ENCODE measurements around the gene MDM4.
"Not testable (repeated sequence)": the region's sequence is repeated elsewhere in the genome, so short reads cannot be mapped to it uniquely, and the experiment has no call there.

MDM4 gene

DNA sequence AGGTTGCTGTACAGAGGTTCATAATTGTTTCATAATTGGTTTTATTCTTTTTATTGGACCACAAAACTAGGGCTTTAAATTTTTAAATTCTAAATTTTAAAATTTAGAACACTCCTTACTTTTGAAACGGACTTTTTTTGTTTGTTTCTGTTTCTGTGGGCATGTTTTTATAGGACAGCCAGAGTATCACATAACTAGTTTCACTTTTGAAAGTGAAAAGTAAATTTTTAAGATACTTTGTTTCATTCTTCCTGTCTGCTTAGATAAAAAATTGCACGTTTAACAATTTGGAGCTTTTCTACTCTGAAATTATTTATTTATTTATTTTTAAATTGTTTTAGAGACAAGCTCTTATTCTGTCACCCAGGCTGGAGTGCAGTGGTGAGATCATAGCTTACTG, 29.7 kb downstream of the MDM4 start:
- H3K4me1 ChIP-seq (ENCODE audit: control insufficient read depth, insufficient read depth, low read length, poor library complexity, severe bottlenecking) = no peaks in the 10 kb centered on the region
- no peak overlapping the region for H3K4me3 ChIP-seq (ENCODE audit: extremely low read depth, insufficient read depth, low read length, poor library complexity, severe bottlenecking)
- peaks cover 96% of the 10 kb centered on the region for H3K36me3 ChIP-seq (ENCODE audit: control insufficient read depth, insufficient read depth, low read length)
- H3K9me3 ChIP-seq (ENCODE audit: control insufficient read depth, low read length) = no peaks in the 10 kb centered on the region
- no peak overlapping the region for H3K27ac ChIP-seq (ENCODE audit: low read depth, low read length, severe bottlenecking)
- no CpG with 5 or more reads among the region's 2 CpGs for WGBS, 2 experiments (ENCODE audit: insufficient coverage in 2 of 2)

DNA sequence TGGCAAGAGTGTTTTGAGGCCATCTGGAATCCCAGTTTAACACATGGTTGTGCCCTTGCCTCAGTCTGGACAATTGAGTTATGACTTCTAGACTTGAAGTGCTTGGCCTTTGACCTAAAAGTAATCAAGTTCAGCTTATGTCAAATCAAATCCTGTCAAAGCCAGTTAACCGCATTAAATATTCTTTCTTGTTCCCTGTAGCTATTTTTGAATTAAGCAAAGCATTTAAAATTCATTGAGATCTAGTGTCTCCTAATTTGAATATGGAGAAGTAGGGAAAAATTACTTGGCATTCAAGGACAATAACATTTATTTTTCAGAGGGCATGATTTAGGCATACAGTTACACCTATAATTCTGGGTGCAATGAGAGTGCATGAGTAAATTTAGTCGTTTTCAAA, 32.1 kb downstream of the MDM4 start:
- WGBS, 2 experiments (ENCODE audit: insufficient coverage in 2 of 2) = 100% methylated on average over 1 of the region's 2 CpGs; no CpG with 5 or more reads in 1 of the 2 experiments
- no peaks in the 10 kb centered on the region for H3K4me1 ChIP-seq (ENCODE audit: control insufficient read depth, insufficient read depth, low read length, poor library complexity, severe bottlenecking)

DNA sequence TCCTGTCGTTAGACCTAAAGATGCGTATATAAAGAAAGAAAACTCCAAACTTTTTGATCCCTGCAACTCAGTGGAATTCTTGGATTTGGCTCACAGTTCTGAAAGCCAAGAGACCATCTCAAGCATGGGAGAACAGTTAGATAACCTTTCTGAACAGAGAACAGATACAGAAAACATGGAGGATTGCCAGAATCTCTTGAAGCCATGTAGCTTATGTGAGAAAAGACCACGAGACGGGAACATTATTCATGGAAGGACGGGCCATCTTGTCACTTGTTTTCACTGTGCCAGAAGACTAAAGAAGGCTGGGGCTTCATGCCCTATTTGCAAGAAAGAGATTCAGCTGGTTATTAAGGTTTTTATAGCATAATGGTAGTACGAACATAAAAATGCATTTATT, 33.1 kb downstream of the MDM4 start:
- 93 to 94% methylated on average over 5 of the region's 6 CpGs for WGBS, 2 experiments (ENCODE audit: insufficient coverage in 2 of 2)
- H3K27ac ChIP-seq (ENCODE audit: low read depth, low read length, severe bottlenecking) = no peak overlapping the region
- H3K4me3 ChIP-seq (ENCODE audit: extremely low read depth, insufficient read depth, low read length, poor library complexity, severe bottlenecking) = no peak overlapping the region
- H3K4me1 ChIP-seq (ENCODE audit: control insufficient read depth, insufficient read depth, low read length, poor library complexity, severe bottlenecking) = peaks cover 3% of the 10 kb centered on the region
- H3K36me3 ChIP-seq (ENCODE audit: control insufficient read depth, insufficient read depth, low read length) = peaks cover 91% of the 10 kb centered on the region
- no peaks in the 10 kb centered on the region for H3K9me3 ChIP-seq (ENCODE audit: control insufficient read depth, low read length)

More for the DNA sequence above, 32.1 kb downstream of the MDM4 start:
- Histone ChIP-seq H3K27ac (ENCODE audit: low read depth, low read length, severe bottlenecking) (no peak overlapping the region), H3K9me3 (ENCODE audit: control insufficient read depth, low read length) (no peaks in the 10 kb centered on the region), H3K4me3 (ENCODE audit: extremely low read depth, insufficient read depth, low read length, poor library complexity, severe bottlenecking) (no peak overlapping the region), H3K36me3 (ENCODE audit: control insufficient read depth, insufficient read depth, low read length) (peaks cover 95% of the 10 kb centered on the region)

DNA sequence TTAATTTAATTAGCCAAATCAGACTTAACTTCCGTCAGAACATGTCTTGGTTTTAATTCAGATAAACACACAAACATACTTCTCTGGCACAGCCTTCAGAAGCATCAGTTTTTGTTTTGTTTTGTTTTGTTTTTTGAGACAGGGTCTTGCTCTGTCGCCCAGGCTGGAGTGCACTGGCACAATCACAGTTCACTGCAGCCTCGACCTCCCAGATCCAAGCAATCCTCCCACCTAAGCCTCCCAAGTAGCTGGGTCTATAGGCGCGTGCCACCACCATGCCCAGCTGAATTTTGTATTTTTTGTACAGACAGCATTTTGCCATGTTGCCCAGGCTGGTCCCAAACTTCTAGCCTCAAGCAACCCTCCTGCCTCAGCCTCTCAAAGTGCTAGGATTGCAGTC, 34.7 kb downstream of the MDM4 start:
- no peaks in the 10 kb centered on the region for H3K9me3 ChIP-seq (ENCODE audit: control insufficient read depth, low read length)
- peaks cover 8% of the 10 kb centered on the region for H3K4me1 ChIP-seq (ENCODE audit: control insufficient read depth, insufficient read depth, low read length, poor library complexity, severe bottlenecking)
- H3K4me3 ChIP-seq (ENCODE audit: extremely low read depth, insufficient read depth, low read length, poor library complexity, severe bottlenecking) = no peak overlapping the region
- H3K27ac ChIP-seq (ENCODE audit: low read depth, low read length, severe bottlenecking) = no peak overlapping the region
- WGBS, 2 experiments (ENCODE audit: insufficient coverage in 2 of 2) = 87 to 97% methylated on average over 3 to 5 of the region's 5 CpGs
- H3K36me3 ChIP-seq (ENCODE audit: control insufficient read depth, insufficient read depth, low read length) = peaks cover 83% of the 10 kb centered on the region

DNA sequence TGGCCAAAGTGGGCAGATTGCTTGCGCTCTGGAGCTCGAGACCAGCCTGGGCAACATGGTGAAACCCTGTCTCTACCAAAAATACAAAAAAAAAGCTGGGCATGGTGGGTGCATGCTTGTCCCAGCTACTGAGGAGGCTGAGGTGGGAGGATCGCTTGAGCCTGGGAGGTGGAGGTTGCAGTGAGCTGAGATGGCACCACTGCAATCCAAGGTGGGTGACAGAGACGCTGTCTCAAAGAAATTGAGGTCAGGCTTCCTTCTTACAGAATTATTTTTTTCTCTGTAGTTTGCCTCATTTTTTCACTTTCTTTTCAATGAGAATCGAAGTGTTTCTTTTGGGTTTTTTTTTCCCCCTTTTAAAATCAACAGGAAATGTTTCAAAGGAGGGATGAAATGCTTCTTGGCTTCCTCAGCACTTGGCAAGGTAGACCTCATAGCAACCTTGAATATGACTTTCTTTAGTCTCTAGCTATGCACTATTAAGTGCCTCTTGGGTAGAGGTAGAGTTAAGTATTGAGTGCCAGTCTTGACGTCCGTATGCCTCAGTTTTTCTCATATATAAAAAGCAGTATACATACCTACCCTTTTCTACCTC, 40.3 kb downstream of the MDM4 start:
- H3K36me3 ChIP-seq (ENCODE audit: control insufficient read depth, insufficient read depth, low read length) = peaks cover 46% of the 10 kb centered on the region
- no peak overlapping the region for H3K4me3 ChIP-seq (ENCODE audit: extremely low read depth, insufficient read depth, low read length, poor library complexity, severe bottlenecking)
- peaks cover 16% of the 10 kb centered on the region for H3K4me1 ChIP-seq (ENCODE audit: control insufficient read depth, insufficient read depth, low read length, poor library complexity, severe bottlenecking)
- 100% methylated on average over 1 to 3 of the region's 7 CpGs for WGBS, 2 experiments (ENCODE audit: insufficient coverage in 2 of 2)
- H3K9me3 ChIP-seq (ENCODE audit: control insufficient read depth, low read length) = no peaks in the 10 kb centered on the region
- H3K27ac ChIP-seq (ENCODE audit: low read depth, low read length, severe bottlenecking) = no peak overlapping the region

DNA sequence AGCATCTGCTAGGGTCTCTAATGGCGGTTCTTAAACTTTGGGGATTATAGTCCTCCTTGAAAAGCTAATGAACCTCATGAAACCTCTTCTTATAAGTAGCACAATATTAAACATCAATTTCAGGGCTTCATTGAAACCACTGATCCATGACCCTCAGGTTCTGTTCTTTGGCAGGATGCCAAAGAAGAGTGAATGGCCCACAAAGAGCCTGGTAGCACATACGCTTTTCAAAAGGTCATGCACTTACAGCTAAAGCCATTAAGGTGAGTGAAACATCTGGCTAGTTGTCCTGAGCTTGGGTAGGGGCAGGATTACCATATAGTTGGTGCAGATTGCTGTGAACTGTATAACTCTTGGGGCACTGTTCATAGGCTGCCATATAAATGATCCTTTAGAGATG, 42.3 kb downstream of the MDM4 start:
- no peak overlapping the region for H3K27ac ChIP-seq (ENCODE audit: low read depth, low read length, severe bottlenecking)
- H3K9me3 ChIP-seq (ENCODE audit: control insufficient read depth, low read length) = no peaks in the 10 kb centered on the region
- 100% methylated on average over 1 of the region's 2 CpGs for WGBS, 2 experiments (ENCODE audit: insufficient coverage in 2 of 2)
- peaks cover 16% of the 10 kb centered on the region for H3K4me1 ChIP-seq (ENCODE audit: control insufficient read depth, insufficient read depth, low read length, poor library complexity, severe bottlenecking)
- H3K4me3 ChIP-seq (ENCODE audit: extremely low read depth, insufficient read depth, low read length, poor library complexity, severe bottlenecking) = no peak overlapping the region
- H3K36me3 ChIP-seq (ENCODE audit: control insufficient read depth, insufficient read depth, low read length) = peaks cover 29% of the 10 kb centered on the region

DNA sequence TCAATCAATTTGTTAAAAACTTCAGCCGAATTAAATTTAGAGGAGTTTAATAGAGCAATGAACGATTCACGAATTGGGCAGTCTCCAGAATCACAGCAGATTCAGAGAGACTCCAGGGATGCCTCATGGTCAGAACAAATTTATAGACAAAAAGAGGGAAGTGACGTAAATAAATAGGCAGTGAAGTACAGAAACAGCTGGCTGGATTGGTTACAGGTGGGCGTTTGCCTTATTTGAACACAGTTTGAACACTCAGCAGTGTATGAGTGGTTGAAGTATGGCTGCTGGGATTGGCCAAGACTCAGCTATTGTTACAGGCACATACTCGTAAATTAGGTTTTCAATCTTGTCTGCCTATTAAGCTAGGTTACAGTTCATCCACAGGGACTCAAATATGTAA, 43.8 kb downstream of the MDM4 start:
- H3K9me3 ChIP-seq (ENCODE audit: control insufficient read depth, low read length); H3K4me3 ChIP-seq (ENCODE audit: extremely low read depth, insufficient read depth, low read length, poor library complexity, severe bottlenecking): not testable (repeated sequence)
- Histone ChIP-seq H3K36me3 (ENCODE audit: control insufficient read depth, insufficient read depth, low read length) (peaks cover 19% of the 10 kb centered on the region), H3K4me1 (ENCODE audit: control insufficient read depth, insufficient read depth, low read length, poor library complexity, severe bottlenecking) (peaks cover 11% of the 10 kb centered on the region), H3K27ac (ENCODE audit: low read depth, low read length, severe bottlenecking) (peak overlapping the region; percentile 19)
- WGBS, 2 experiments (ENCODE audit: insufficient coverage in 2 of 2) = 97 to 100% methylated on average over 4 to 6 of the region's 6 CpGs

DNA sequence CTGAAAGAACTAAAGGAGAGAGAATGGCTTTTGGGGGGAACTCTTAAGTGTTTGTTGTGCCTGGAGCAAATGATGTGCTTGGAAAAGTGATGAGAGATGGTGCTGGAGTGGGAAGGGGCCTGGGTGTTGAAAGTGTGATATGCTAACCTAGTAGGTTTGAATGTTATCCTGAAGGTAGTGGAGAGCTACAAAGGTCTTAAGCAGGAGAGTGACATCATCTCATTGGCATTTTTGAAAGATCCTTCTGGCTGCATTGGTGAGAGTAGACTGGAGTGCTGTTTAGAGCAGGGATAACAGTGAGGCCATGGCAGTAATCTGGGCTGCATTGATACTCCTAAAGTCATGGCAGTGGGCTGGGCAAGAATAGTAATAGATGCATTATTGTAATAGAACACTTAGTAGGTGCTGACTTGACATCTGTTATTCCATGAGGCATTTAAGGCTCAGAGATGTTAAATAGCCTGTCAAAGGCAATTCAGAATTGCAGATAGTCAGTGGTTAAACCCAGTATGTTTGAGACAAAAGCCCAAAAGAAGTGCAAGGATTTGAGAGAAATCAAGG, 44.5 kb downstream of the MDM4 start:
- Histone ChIP-seq H3K27ac (ENCODE audit: low read depth, low read length, severe bottlenecking) (peak overlapping the region; percentile 44), H3K36me3 (ENCODE audit: control insufficient read depth, insufficient read depth, low read length) (peaks cover 19% of the 10 kb centered on the region)

DNA sequence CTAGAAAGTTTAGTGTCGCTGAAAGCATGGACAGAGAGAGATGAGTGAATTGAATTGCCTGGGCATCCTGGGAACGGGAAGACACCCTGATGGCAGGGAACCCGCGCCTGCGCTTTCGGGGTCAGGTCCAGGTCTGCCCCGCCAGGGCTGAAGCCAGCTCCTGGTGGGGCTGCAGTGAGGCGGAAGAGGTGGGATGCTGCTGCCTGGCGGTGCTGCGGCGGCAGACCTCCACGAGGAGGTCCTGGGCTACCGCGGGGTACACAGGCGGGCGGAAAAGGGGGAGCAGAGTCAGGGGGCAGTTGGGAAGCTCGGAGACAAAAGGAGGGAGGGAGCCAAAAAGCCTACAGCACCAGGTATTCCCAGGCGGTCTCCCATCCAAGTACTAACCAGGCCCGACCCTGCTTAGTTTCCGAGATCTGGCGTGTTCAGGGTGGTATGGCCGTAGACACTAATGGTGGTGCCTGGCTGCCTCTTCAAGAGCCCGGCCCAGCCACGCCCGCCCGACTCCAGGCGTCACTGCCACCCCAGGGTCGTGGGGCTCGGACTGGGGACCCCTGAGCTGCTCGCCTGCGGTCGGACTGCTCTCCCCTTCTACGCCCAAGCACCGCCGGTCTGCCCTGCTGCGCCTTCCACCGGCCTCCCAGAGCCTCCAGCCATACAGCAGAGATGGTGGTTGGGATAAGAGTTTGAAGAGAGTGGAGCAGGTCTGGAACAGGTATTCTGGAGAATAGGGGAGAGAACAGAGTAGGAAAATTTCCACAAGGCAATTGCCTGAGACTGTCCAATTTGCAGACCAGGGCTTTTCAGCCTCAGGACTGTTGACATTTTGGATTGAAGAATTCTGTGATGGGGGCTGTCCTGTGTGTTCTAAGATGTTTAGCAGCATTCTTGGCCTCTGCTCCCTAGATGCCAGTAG, 46.1 kb downstream of the MDM4 start:
- H3K4me1 ChIP-seq (ENCODE audit: control insufficient read depth, insufficient read depth, low read length, poor library complexity, severe bottlenecking) = peaks cover 3% of the 10 kb centered on the region
- H3K9me3 ChIP-seq (ENCODE audit: control insufficient read depth, low read length) = no peaks in the 10 kb centered on the region
- peaks cover 12% of the 10 kb centered on the region for H3K36me3 ChIP-seq (ENCODE audit: control insufficient read depth, insufficient read depth, low read length)
- no peak overlapping the region for H3K4me3 ChIP-seq (ENCODE audit: extremely low read depth, insufficient read depth, low read length, poor library complexity, severe bottlenecking)
- 92 to 97% methylated on average over 24 to 34 of the region's 37 CpGs for WGBS, 2 experiments (ENCODE audit: insufficient coverage in 2 of 2)
- H3K27ac ChIP-seq (ENCODE audit: low read depth, low read length, severe bottlenecking) = no peak overlapping the region

More for the DNA sequence above, 44.5 kb downstream of the MDM4 start:
- Histone ChIP-seq H3K9me3 (ENCODE audit: control insufficient read depth, low read length) (no peaks in the 10 kb centered on the region), H3K4me3 (ENCODE audit: extremely low read depth, insufficient read depth, low read length, poor library complexity, severe bottlenecking) (no peak overlapping the region), H3K4me1 (ENCODE audit: control insufficient read depth, insufficient read depth, low read length, poor library complexity, severe bottlenecking) (peaks cover 10% of the 10 kb centered on the region)

DNA sequence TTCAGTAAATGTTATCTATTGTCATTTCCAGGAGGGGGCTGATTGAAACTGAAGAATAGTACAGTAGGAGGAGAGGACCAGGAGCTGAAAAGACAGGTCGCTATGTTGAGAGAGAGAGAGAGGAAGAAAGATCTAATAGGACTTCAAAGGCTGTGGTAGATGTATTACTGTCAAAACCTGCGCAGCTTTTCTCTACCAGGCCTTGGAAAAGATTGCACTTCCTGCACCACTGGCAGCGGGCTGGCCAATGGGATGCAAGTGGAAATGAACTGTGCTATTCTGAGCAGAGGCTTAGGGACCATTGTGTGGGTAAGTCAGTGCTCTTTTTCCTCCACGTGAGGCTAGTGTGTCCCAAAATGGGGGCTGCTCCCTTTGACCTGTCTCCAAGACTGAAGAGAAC, 47.1 kb downstream of the MDM4 start:
- Histone ChIP-seq H3K36me3 (ENCODE audit: control insufficient read depth, insufficient read depth, low read length) (peaks cover 8% of the 10 kb centered on the region), H3K27ac (ENCODE audit: low read depth, low read length, severe bottlenecking) (no peak overlapping the region), H3K9me3 (ENCODE audit: control insufficient read depth, low read length) (no peaks in the 10 kb centered on the region), H3K4me1 (ENCODE audit: control insufficient read depth, insufficient read depth, low read length, poor library complexity, severe bottlenecking) (peaks cover 3% of the 10 kb centered on the region), H3K4me3 (ENCODE audit: extremely low read depth, insufficient read depth, low read length, poor library complexity, severe bottlenecking) (no peak overlapping the region)
- WGBS, 2 experiments (ENCODE audit: insufficient coverage in 2 of 2) = 95 to 96% methylated on average over 3 to 4 of the region's 4 CpGs

DNA sequence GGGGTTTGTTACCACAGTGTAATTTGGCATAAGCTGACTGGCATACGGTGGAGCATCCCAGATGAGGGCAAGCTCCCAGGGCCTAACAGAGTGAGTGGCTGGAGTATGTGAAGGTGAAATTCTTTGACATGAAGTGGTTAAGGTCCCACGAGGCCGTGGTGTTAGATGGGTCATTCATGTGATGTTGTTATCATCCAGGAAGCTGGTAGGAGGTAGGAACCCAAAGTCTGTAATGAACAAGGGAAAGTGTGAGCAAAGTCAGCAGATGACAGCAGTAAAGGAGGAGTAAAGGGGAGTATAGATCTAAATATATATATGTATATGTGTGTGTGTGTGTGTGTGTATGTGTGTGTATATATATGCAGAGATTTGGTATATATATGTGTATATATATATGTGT, 47.6 kb downstream of the MDM4 start:
- H3K27ac ChIP-seq (ENCODE audit: low read depth, low read length, severe bottlenecking) = no peak overlapping the region
- no peak overlapping the region for H3K4me3 ChIP-seq (ENCODE audit: extremely low read depth, insufficient read depth, low read length, poor library complexity, severe bottlenecking)

More for the DNA sequence above, 47.6 kb downstream of the MDM4 start:
- Histone ChIP-seq H3K9me3 (ENCODE audit: control insufficient read depth, low read length) (no peaks in the 10 kb centered on the region), H3K36me3 (ENCODE audit: control insufficient read depth, insufficient read depth, low read length) (peaks cover 4% of the 10 kb centered on the region), H3K4me1 (ENCODE audit: control insufficient read depth, insufficient read depth, low read length, poor library complexity, severe bottlenecking) (peaks cover 3% of the 10 kb centered on the region)
- 93 to 96% methylated on average over 3 of the region's 3 CpGs for WGBS, 2 experiments (ENCODE audit: insufficient coverage in 2 of 2)

Measured in mesodermal cell (in vitro differentiated cells).